ENCODE results near the gene ACTG2. TPM values are rescaled to one million over a fixed set of nuclear protein-coding genes. Genes with fewer than 3 reads are reported as not detected.

Gene ACTG2
- total RNA-seq, 2 donors from 2014 or later: 251 to 325 TPM

DNA sequence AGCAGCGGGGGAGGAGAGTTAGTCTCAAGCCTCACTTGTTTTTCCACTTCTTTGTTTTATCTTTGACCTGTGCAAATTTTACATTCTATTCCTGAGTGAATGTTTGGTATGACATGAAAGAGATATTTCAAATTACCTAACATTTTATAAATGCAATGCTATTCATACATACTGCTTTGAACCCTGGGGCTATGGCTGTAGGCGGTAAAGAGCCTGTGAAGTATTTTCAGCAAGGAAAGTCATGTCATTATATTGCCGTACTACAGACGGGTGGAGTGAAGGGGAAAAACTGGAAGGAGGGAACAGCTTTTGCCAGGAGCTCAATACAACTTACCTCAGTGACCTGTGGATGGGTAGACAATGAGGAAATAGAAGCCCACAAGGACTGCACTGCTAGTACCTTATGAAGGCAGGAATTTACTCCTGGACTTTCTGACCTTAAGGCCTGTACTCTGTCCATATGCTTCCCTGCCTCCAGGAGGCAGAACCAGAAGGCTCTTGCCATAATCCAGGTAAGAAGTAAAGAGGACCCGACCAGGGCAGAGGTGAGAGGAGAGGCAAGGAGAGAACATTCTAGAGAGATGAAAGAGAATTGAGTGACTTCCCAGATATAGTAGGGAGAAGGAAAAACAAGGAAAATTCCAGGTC, 63.5 kb downstream of the ACTG2 start:
- ATAC-seq (ENCODE audit: insufficient number of reproducible peaks, low FRiP score, low read depth): no peak
- H3K27ac ChIP-seq: no peak overlapping the region
- no peak overlapping the region for H3K4me3 ChIP-seq
- H3K36me3 ChIP-seq: peaks cover 58% of the 10 kb centered on the region
- DNase-seq (ENCODE audit: low spot score): no peak
- no peaks in the 10 kb centered on the region for H3K27me3 ChIP-seq (replicated peaks; ENCODE audit: insufficient read depth)
- no peaks in the 10 kb centered on the region for H3K9me3 ChIP-seq
- TF ChIP-seq, protein P1, sequence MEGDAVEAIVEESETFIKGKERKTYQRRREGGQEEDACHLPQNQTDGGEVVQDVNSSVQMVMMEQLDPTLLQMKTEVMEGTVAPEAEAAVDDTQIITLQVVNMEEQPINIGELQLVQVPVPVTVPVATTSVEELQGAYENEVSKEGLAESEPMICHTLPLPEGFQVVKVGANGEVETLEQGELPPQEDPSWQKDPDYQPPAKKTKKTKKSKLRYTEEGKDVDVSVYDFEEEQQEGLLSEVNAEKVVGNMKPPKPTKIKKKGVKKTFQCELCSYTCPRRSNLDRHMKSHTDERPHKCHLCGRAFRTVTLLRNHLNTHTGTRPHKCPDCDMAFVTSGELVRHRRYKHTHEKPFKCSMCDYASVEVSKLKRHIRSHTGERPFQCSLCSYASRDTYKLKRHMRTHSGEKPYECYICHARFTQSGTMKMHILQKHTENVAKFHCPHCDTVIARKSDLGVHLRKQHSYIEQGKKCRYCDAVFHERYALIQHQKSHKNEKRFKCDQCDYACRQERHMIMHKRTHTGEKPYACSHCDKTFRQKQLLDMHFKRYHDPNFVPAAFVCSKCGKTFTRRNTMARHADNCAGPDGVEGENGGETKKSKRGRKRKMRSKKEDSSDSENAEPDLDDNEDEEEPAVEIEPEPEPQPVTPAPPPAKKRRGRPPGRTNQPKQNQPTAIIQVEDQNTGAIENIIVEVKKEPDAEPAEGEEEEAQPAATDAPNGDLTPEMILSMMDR (IDR thresholded peaks at IDR 0.05): no peak
- H3K4me1 ChIP-seq (ENCODE audit: control insufficient read depth in 1 of 2, low read depth in 2 of 2): peaks cover 0 to 5% of the 10 kb centered on the region in 2 donors

DNA sequence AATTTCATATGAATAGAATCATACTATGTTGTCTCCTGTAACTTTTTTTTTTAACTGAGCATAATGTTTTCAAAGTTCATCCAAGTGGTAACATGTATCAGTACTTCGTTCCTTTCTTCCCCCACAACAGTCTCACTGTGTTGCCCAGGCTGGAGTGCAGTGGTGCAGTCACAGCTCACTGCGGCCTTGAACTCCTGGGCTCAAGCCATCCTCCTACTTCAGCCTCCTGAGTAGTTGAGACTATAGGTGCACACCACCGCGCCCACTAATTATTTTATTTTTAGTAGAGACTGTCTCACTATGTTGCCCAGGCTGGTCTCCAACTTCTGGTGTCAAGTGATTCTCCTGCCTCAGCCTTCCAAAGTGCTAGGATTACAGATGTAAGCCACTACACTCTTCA, 68.5 kb downstream of the ACTG2 start:
- DNase-seq (ENCODE audit: low spot score): no peak
- Histone ChIP-seq H3K27ac (no peak overlapping the region), H3K4me3 (no peak overlapping the region), H3K9me3 (no peaks in the 10 kb centered on the region), H3K27me3 (replicated peaks; ENCODE audit: insufficient read depth) (no peaks in the 10 kb centered on the region), H3K4me1 (ENCODE audit: control insufficient read depth in 1 of 2, low read depth in 2 of 2) (no peaks in the 10 kb centered on the region), H3K36me3 (peaks cover 30% of the 10 kb centered on the region)
- TF ChIP-seq, protein P1 (IDR thresholded peaks at IDR 0.05): no peak
- no peak for ATAC-seq (ENCODE audit: insufficient number of reproducible peaks, low FRiP score, low read depth)

- H3K27ac ChIP-seq: no peak overlapping the region
- TF ChIP-seq, protein P1 (IDR thresholded peaks at IDR 0.05): no peak
- H3K27me3 ChIP-seq (replicated peaks; ENCODE audit: insufficient read depth): no peaks in the 10 kb centered on the region
- ATAC-seq (ENCODE audit: insufficient number of reproducible peaks, low FRiP score, low read depth) (no peak), DNase-seq (ENCODE audit: low spot score) (no peak)
- no peak overlapping the region for H3K4me3 ChIP-seq
- H3K4me1 ChIP-seq (ENCODE audit: control insufficient read depth in 1 of 2, low read depth in 2 of 2): no peaks in the 10 kb centered on the region
- H3K9me3 ChIP-seq: no peaks in the 10 kb centered on the region
- peaks cover 23% of the 10 kb centered on the region for H3K36me3 ChIP-seq
Measured at GRCh38 chr2:73961823-73962615, 69.2 kb downstream of the ACTG2 start.

- Histone ChIP-seq H3K27ac (no peak overlapping the region), H3K9me3 (no peaks in the 10 kb centered on the region), H3K4me3 (no peak overlapping the region), H3K4me1 (ENCODE audit: control insufficient read depth in 1 of 2, low read depth in 2 of 2) (no peaks in the 10 kb centered on the region), H3K27me3 (replicated peaks; ENCODE audit: insufficient read depth) (no peaks in the 10 kb centered on the region), H3K36me3 (peaks cover 22% of the 10 kb centered on the region)
- ATAC-seq (ENCODE audit: insufficient number of reproducible peaks, low FRiP score, low read depth) (no peak), DNase-seq (ENCODE audit: low spot score) (no peak)
- TF ChIP-seq, protein P1 (IDR thresholded peaks at IDR 0.05): no peak
Measured at GRCh38 chr2:73962798-73963197, 70.0 kb downstream of the ACTG2 start.

- TF ChIP-seq, protein P1 (IDR thresholded peaks at IDR 0.05): no peak
- peaks cover 15% of the 10 kb centered on the region for H3K36me3 ChIP-seq
- H3K27ac ChIP-seq: no peak overlapping the region
- ATAC-seq (ENCODE audit: insufficient number of reproducible peaks, low FRiP score, low read depth) (no peak), DNase-seq (ENCODE audit: low spot score) (no peak)
- H3K27me3 ChIP-seq (replicated peaks; ENCODE audit: insufficient read depth): no peaks in the 10 kb centered on the region
- no peak overlapping the region for H3K4me3 ChIP-seq
- H3K9me3 ChIP-seq: no peaks in the 10 kb centered on the region
- no peaks in the 10 kb centered on the region for H3K4me1 ChIP-seq (ENCODE audit: control insufficient read depth in 1 of 2, low read depth in 2 of 2)
Measured at GRCh38 chr2:73963385-73964120, 70.7 kb downstream of the ACTG2 start.

All from thoracic aorta (tissue), 2 donors.